Tibial nerve (tissue), 4 donors: ENCODE measurements around the gene CDHR4.
A peak's percentile ranks its signal among the peaks of the same experiment; 100 is the strongest.

Experiments used
- CTCF ChIP-seq, 5 experiments: fragments of 200-600 bp in 3 of 5; fragments of 450-650 bp in 2 of 5; sonication (generic) in 3 of 5; IDR thresholded peaks; one replicate each; pipeline ENCODE4 v1.5.1; 2016 to 2019; ENCODE audit warnings: antibody characterized with exemption in 5 of 5, mild to moderate bottlenecking in 3 of 5, moderate library complexity in 2 of 5
- EP300 ChIP-seq, 2 donors: sonication (generic); formaldehyde crosslinking; IDR thresholded peaks; one replicate each; pipeline ENCODE4 v1.6.1; 2017; ENCODE audit warnings: antibody characterized with exemption in 2 of 2, mild to moderate bottlenecking in 1 of 2
- POLR2A ChIP-seq, 2 donors: fragments of 450-650 bp; IDR thresholded peaks; one replicate each; pipeline ENCODE4 v1.6.1; 2017; ENCODE audit warnings: antibody characterized with exemption in 2 of 2, mild to moderate bottlenecking in 2 of 2, moderate library complexity in 2 of 2

- TF ChIP-seq CTCF (IDR thresholded peaks at IDR 0.05) = peak in 2 of 5 experiments; percentile 49 to 54
- peak; percentile 79 to 91 for TF ChIP-seq POLR2A (IDR thresholded peaks at IDR 0.05)
- peak; percentile 92 to 97 for TF ChIP-seq EP300 (IDR thresholded peaks at IDR 0.05)
These were observed 13.1 kb downstream of the CDHR4 start, which contains the start of gene IP6K1 for GRCh38 chr3:49786357-49787181.
